ENCODE data around the gene KMT2C.

The KMT2C gene

DNA sequence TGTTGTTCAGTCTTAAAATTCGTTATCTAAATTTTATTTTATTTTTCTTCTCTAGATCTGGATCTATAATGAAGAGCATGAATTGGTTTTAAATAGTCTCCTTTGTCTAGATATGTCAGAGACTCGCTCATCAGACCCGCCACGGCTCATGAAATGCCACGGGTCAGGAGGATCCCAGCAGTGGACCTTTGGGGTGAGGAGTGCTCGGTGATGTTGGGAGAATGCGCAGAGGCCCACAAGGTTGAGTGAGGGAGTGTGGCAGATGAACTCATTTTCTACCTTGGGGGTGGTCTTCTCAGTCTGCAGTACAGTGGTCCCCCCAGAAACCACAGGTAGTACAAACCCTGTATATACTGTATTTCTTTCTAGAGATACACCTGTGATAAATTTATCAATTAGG, 315.0 kb downstream of the KMT2C start:
- 98% methylated on average over 6 to 7 of the region's 7 CpGs for WGBS, 2 experiments
- H3K27ac ChIP-seq (ENCODE audit: insufficient read depth, low read depth, low read length, poor library complexity, severe bottlenecking): no peak overlapping the region
- H3K9me3 ChIP-seq (ENCODE audit: control insufficient read depth, low read length): no peaks in the 10 kb centered on the region
- no peaks in the 10 kb centered on the region for H3K4me1 ChIP-seq (ENCODE audit: control insufficient read depth, insufficient read depth, low read length)
- peaks cover 46% of the 10 kb centered on the region for H3K36me3 ChIP-seq (ENCODE audit: control insufficient read depth, insufficient read depth, low read length)
- H3K4me3 ChIP-seq (ENCODE audit: insufficient read depth, low read depth, low read length): no peak overlapping the region
- H3K27me3 ChIP-seq (ENCODE audit: control insufficient read depth, insufficient read depth, low read length, poor library complexity, severe bottlenecking): no peaks in the 10 kb centered on the region

DNA sequence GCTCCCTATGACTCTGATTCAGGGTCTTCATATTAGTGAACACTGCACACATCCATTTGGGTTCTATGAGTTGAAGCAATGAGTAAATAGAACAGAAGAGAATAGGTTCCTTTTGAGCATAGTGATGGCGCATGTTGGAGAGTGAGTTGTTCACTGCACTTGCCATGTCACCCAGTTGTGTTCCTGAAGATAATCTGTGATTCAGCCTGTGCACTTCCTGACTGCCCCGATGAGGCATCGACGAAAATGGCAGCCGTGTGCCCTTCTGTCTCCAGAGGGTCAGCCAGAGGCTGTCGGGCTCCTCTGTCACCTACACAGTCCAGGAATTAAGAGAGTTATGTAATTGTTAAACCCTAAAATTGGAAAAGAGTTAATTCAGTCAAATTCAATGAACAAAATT, 315.6 kb downstream of the KMT2C start:
- no peak overlapping the region for H3K27ac ChIP-seq (ENCODE audit: insufficient read depth, low read depth, low read length, poor library complexity, severe bottlenecking)
- no peak overlapping the region for H3K4me3 ChIP-seq (ENCODE audit: insufficient read depth, low read depth, low read length)
- no peaks in the 10 kb centered on the region for H3K4me1 ChIP-seq (ENCODE audit: control insufficient read depth, insufficient read depth, low read length)
- peaks cover 46% of the 10 kb centered on the region for H3K36me3 ChIP-seq (ENCODE audit: control insufficient read depth, insufficient read depth, low read length)
- no peaks in the 10 kb centered on the region for H3K27me3 ChIP-seq (ENCODE audit: control insufficient read depth, insufficient read depth, low read length, poor library complexity, severe bottlenecking)
- no peaks in the 10 kb centered on the region for H3K9me3 ChIP-seq (ENCODE audit: control insufficient read depth, low read length)
- WGBS, 2 experiments: 94 to 96% methylated on average over 6 of the region's 6 CpGs

DNA sequence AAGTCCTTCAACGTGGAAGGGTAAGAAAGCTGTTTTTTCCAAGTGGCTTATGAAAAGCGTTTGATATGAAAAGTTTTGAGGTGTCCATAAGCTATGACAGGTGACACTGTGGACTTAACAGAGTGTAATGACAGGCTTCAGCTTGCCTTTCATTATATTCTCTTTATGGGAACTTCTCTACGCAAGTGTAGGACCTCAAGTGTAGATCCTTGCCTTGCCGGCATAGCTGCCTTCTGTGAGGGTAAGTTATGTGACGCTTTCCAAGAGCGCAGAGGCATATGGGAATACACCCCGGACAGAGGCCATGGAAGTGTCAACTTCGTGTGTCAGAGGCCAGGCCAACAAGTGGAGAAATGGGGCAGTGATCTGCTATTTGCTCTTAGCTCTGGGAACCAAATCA, 318.4 kb downstream of the KMT2C start:
- 93 to 95% methylated on average over 8 of the region's 8 CpGs for WGBS, 2 experiments
- no peaks in the 10 kb centered on the region for H3K27me3 ChIP-seq (ENCODE audit: control insufficient read depth, insufficient read depth, low read length, poor library complexity, severe bottlenecking)
- H3K27ac ChIP-seq (ENCODE audit: insufficient read depth, low read depth, low read length, poor library complexity, severe bottlenecking): no peak overlapping the region
- H3K4me3 ChIP-seq (ENCODE audit: insufficient read depth, low read depth, low read length): no peak overlapping the region
- peaks cover 36% of the 10 kb centered on the region for H3K36me3 ChIP-seq (ENCODE audit: control insufficient read depth, insufficient read depth, low read length)
- no peaks in the 10 kb centered on the region for H3K4me1 ChIP-seq (ENCODE audit: control insufficient read depth, insufficient read depth, low read length)
- H3K9me3 ChIP-seq (ENCODE audit: control insufficient read depth, low read length): no peaks in the 10 kb centered on the region

DNA sequence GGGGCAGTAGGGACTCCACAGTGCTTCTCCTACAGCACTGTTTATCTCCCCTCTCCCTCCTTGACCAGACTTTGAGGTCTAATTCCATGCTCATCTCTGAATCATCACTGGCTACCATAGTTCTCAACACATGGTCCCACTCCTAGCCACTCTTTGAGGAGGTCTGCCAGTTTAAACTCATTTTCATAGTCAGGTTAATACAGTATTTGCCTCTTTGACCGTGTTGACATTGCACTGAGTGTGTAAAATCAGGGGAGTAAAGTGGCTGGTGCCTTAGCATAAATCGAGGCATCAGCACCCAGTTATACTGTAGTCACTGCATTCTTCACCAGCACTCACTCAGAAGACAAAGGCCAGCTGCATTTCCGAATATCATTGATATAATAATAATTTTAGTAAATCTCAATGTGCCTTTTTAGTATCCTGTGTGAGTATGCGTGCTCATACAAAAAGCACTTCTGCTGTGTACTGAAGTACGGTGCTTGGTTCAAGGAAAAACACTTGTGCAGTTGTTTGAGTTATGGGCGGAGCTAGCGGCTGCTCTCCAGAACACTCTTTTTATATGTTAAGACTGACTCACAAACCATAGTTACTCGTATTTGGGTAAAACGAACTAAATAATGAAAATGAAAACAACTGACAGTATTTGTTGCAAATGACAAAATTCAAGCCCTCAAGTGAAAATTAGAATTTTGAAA, 320.6 kb downstream of the KMT2C start:
- Histone ChIP-seq H3K9me3 (ENCODE audit: control insufficient read depth, low read length) (no peaks in the 10 kb centered on the region), H3K27me3 (ENCODE audit: control insufficient read depth, insufficient read depth, low read length, poor library complexity, severe bottlenecking) (no peaks in the 10 kb centered on the region), H3K27ac (ENCODE audit: insufficient read depth, low read depth, low read length, poor library complexity, severe bottlenecking) (no peak overlapping the region), H3K4me1 (ENCODE audit: control insufficient read depth, insufficient read depth, low read length) (no peaks in the 10 kb centered on the region), H3K4me3 (ENCODE audit: insufficient read depth, low read depth, low read length) (no peak overlapping the region), H3K36me3 (ENCODE audit: control insufficient read depth, insufficient read depth, low read length) (peaks cover 18% of the 10 kb centered on the region)
- 92 to 95% methylated on average over 7 to 9 of the region's 9 CpGs for WGBS, 2 experiments

DNA sequence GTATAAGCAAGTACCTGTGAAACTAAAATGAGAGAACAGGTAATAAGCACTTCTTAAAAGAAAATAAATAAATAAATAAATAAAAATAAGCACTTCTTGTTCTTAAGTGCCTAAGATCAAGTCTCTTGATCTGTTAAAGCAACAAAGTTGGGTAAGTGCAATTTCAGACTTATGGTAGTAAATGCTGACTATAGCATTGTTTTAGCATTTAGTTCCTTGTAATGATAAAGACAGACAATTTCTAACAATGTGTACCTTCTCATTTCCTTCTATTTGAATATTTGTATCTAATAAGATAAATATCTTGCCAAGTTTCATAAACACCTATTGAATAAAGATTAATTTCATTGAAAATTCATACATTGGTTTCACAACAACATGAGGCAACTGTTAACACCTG, 323.0 kb downstream of the KMT2C start:
- Histone ChIP-seq H3K27ac (ENCODE audit: insufficient read depth, low read depth, low read length, poor library complexity, severe bottlenecking) (no peak overlapping the region), H3K36me3 (ENCODE audit: control insufficient read depth, insufficient read depth, low read length) (peaks cover 5% of the 10 kb centered on the region), H3K27me3 (ENCODE audit: control insufficient read depth, insufficient read depth, low read length, poor library complexity, severe bottlenecking) (no peaks in the 10 kb centered on the region), H3K4me3 (ENCODE audit: insufficient read depth, low read depth, low read length) (no peak overlapping the region), H3K4me1 (ENCODE audit: control insufficient read depth, insufficient read depth, low read length) (no peaks in the 10 kb centered on the region), H3K9me3 (ENCODE audit: control insufficient read depth, low read length) (no peaks in the 10 kb centered on the region)

DNA sequence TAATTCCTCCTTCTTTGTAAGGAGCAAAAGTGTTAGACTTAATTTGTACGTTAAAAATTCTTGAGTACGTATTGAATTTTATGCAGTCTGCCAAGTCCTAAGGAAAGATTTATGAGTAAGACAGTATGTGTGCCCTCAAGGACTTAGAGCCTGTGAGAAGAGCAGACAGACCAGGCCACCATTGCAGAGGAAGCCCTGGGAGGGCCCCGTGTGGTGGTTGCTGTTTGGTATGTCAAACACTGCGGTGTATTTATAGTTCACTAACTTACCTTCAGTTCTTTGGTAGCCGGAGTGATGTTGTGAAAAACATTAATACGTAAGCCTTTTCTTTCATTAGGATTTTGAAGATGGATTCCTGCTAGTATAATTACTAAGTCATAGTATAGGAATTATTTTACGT, 327.4 kb downstream of the KMT2C start:
- Histone ChIP-seq H3K4me1 (ENCODE audit: control insufficient read depth, insufficient read depth, low read length) (no peaks in the 10 kb centered on the region), H3K27me3 (ENCODE audit: control insufficient read depth, insufficient read depth, low read length, poor library complexity, severe bottlenecking) (no peaks in the 10 kb centered on the region), H3K27ac (ENCODE audit: insufficient read depth, low read depth, low read length, poor library complexity, severe bottlenecking) (no peak overlapping the region), H3K9me3 (ENCODE audit: control insufficient read depth, low read length) (no peaks in the 10 kb centered on the region), H3K4me3 (ENCODE audit: insufficient read depth, low read depth, low read length) (no peak overlapping the region), H3K36me3 (ENCODE audit: control insufficient read depth, insufficient read depth, low read length) (peaks cover 1% of the 10 kb centered on the region)
- WGBS, 2 experiments: 93% methylated on average over 5 to 7 of the region's 7 CpGs

DNA sequence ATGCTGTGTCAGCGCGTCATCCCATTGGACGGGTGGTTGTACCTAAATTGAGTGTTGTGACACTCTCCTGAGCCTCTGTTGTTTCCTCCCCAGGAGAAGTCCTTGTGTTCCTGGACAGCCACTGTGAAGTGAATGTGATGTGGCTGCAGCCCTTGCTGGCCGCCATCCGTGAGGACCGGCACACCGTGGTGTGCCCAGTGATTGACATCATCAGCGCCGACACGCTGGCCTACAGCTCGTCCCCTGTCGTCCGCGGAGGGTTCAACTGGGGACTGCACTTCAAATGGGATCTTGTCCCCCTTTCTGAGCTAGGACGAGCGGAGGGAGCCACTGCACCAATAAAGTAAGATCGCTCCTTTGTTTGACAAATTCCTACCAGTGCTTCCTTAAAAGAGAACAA, 327.9 kb downstream of the KMT2C start:
- WGBS, 2 experiments: 95% methylated on average over 17 of the region's 17 CpGs
- peaks cover 5% of the 10 kb centered on the region for H3K36me3 ChIP-seq (ENCODE audit: control insufficient read depth, insufficient read depth, low read length)
- no peaks in the 10 kb centered on the region for H3K4me1 ChIP-seq (ENCODE audit: control insufficient read depth, insufficient read depth, low read length)
- no peak overlapping the region for H3K4me3 ChIP-seq (ENCODE audit: insufficient read depth, low read depth, low read length)
- H3K27me3 ChIP-seq (ENCODE audit: control insufficient read depth, insufficient read depth, low read length, poor library complexity, severe bottlenecking): no peaks in the 10 kb centered on the region
- H3K27ac ChIP-seq (ENCODE audit: insufficient read depth, low read depth, low read length, poor library complexity, severe bottlenecking): no peak overlapping the region
- H3K9me3 ChIP-seq (ENCODE audit: control insufficient read depth, low read length): no peaks in the 10 kb centered on the region

DNA sequence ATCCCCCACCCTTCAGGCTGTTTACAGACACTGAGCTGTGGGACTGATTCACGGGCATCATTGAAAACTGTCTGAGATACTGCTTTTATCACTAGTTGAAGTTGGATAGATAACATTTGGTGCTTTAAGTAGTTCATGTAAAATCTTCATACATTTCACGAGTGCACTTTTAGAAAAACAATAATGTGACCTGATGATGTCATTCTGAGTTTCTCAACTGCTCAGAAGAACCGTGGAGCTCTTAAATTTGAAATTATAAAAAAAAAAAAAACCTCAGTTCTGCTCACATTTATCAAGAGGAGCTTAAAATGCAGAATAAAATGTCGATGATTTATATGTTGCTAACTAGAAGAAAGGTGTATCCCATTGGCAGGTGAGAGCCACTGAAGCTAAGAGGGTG, 328.8 kb downstream of the KMT2C start:
- Histone ChIP-seq H3K27me3 (ENCODE audit: control insufficient read depth, insufficient read depth, low read length, poor library complexity, severe bottlenecking) (no peaks in the 10 kb centered on the region), H3K4me3 (ENCODE audit: insufficient read depth, low read depth, low read length) (no peak overlapping the region), H3K36me3 (ENCODE audit: control insufficient read depth, insufficient read depth, low read length) (peaks cover 5% of the 10 kb centered on the region), H3K27ac (ENCODE audit: insufficient read depth, low read depth, low read length, poor library complexity, severe bottlenecking) (no peak overlapping the region), H3K4me1 (ENCODE audit: control insufficient read depth, insufficient read depth, low read length) (no peaks in the 10 kb centered on the region), H3K9me3 (ENCODE audit: control insufficient read depth, low read length) (no peaks in the 10 kb centered on the region)
- 92 to 98% methylated on average over 4 of the region's 4 CpGs for WGBS, 2 experiments

DNA sequence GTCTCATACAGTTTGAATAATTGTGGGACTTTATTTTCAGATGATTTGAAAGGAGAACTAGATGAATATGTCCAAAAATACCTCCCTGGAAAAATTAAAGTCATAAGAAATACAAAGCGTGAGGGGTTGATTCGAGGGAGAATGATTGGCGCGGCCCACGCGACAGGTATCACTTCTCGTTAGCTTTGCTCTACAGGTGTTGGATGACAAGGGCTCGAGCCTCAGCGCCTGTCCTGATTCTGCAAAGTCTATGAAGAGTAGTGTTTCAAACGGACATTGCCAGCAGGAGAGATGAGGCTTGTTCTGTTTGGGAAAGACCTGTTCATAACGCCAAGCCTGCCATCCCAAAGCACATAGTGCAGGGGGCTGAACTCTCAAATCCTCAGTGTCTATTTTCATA, 330.6 kb downstream of the KMT2C start:
- Histone ChIP-seq H3K4me1 (ENCODE audit: control insufficient read depth, insufficient read depth, low read length) (no peaks in the 10 kb centered on the region), H3K36me3 (ENCODE audit: control insufficient read depth, insufficient read depth, low read length) (peaks cover 5% of the 10 kb centered on the region), H3K27ac (ENCODE audit: insufficient read depth, low read depth, low read length, poor library complexity, severe bottlenecking) (no peak overlapping the region), H3K4me3 (ENCODE audit: insufficient read depth, low read depth, low read length) (no peak overlapping the region), H3K9me3 (ENCODE audit: control insufficient read depth, low read length) (no peaks in the 10 kb centered on the region), H3K27me3 (ENCODE audit: control insufficient read depth, insufficient read depth, low read length, poor library complexity, severe bottlenecking) (no peaks in the 10 kb centered on the region)
- 95 to 96% methylated on average over 11 of the region's 11 CpGs for WGBS, 2 experiments

DNA sequence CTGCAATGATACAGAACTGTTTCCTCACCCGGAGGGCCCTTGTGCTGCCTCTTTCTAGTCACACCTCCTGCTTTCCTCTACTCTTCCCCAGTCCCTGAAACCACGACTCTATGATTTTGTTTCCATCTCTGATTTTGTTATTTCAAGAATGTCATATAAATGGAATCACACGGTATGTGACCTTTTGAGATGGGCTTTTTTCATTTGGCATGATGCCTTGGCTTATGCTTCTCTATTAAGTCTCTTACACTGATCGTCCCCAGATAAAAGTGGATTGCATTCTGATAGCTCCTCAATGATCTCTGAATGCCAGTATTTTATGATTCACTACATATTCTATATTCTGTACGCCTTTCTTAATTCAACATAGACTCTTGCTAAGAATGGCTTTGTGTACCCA, 332.1 kb downstream of the KMT2C start:
- Histone ChIP-seq H3K36me3 (ENCODE audit: control insufficient read depth, insufficient read depth, low read length) (peaks cover 5% of the 10 kb centered on the region), H3K27ac (ENCODE audit: insufficient read depth, low read depth, low read length, poor library complexity, severe bottlenecking) (no peak overlapping the region), H3K4me1 (ENCODE audit: control insufficient read depth, insufficient read depth, low read length) (no peaks in the 10 kb centered on the region), H3K4me3 (ENCODE audit: insufficient read depth, low read depth, low read length) (no peak overlapping the region), H3K27me3 (ENCODE audit: control insufficient read depth, insufficient read depth, low read length, poor library complexity, severe bottlenecking) (no peaks in the 10 kb centered on the region), H3K9me3 (ENCODE audit: control insufficient read depth, low read length) (no peaks in the 10 kb centered on the region)
- 93 to 94% methylated on average over 5 of the region's 5 CpGs for WGBS, 2 experiments

DNA sequence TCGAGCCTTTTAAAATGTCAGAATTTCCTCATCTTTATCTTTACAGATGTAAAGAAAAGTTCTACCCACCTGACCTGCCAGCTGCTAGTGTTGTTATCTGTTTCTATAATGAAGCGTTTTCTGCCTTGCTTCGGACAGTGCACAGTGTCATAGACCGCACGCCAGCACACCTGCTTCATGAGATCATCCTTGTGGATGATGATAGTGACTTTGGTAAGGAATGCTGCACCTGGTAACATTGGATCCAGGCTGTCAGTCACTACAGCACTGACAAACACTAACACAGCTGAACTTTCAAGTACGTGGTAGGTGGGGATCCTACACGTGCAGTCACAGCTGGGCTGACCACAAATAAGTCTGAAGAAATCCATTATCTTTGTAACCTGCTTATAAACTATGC, 332.7 kb downstream of the KMT2C start:
- no peak overlapping the region for H3K4me3 ChIP-seq (ENCODE audit: insufficient read depth, low read depth, low read length)
- peaks cover 5% of the 10 kb centered on the region for H3K36me3 ChIP-seq (ENCODE audit: control insufficient read depth, insufficient read depth, low read length)
- no peaks in the 10 kb centered on the region for H3K4me1 ChIP-seq (ENCODE audit: control insufficient read depth, insufficient read depth, low read length)
- 93 to 97% methylated on average over 6 of the region's 7 CpGs for WGBS, 2 experiments
- no peaks in the 10 kb centered on the region for H3K9me3 ChIP-seq (ENCODE audit: control insufficient read depth, low read length)
- no peaks in the 10 kb centered on the region for H3K27me3 ChIP-seq (ENCODE audit: control insufficient read depth, insufficient read depth, low read length, poor library complexity, severe bottlenecking)
- H3K27ac ChIP-seq (ENCODE audit: insufficient read depth, low read depth, low read length, poor library complexity, severe bottlenecking): no peak overlapping the region

Measured in ectodermal cell (in vitro differentiated cells).